PC-3 (cell line): ENCODE measurements around the gene PTS. TPM values are rescaled to one million over a fixed set of nuclear protein-coding genes. Genes with fewer than 3 reads are reported as not detected.
A peak's percentile ranks its signal among the peaks of the same experiment; 100 is the strongest.

Experiments
- ATAC-seq: fragments of 200-7000 bp; cut with Tn5 transposase; 2 replicates; pipeline ENCODE4 v1.9.1; 2020; ENCODE audit warnings: mild to moderate bottlenecking, moderate library complexity
- BruUV-seq: library from RNA; stranded (reverse); fragments of 400-500 nt; replicated peaks from 2 replicates; lab custom pipeline; 2021; lab: Mats Ljungman, UMichigan
- CTCF ChIA-PET: fragments of 300-600 bp; sonication (Branson Sonifier 250); formaldehyde crosslinking; loops from one replicate; lab custom pipeline; 2022; ENCODE audit warnings: antibody characterized with exemption; lab: Charles Lee
- POLR2A ChIA-PET: fragments of 300-600 bp; sonication (Branson Sonifier 250); formaldehyde crosslinking; loops from one replicate; lab custom pipeline; 2022; ENCODE audit warnings: antibody characterized with exemption; ENCODE audit not compliant: unreplicated experiment; lab: Charles Lee
- DNase-seq: peaks from one replicate; pipeline ENCODE4 v3.0.0-alpha.2; 2015
- H2AFZ ChIP-seq: fragments of 300-600 bp; sonication (generic); 2 replicates; pipeline ENCODE4 v1.6.0; 2016; ENCODE audit warnings: antibody characterized with exemption, low read length
- H3F3A ChIP-seq: fragments of 300-600 bp; sonication (generic); one replicate; pipeline ENCODE4 v1.6.0; 2017; ENCODE audit warnings: antibody characterized with exemption, low read length, control low read depth, mild to moderate bottlenecking; ENCODE audit not compliant: unreplicated experiment
- H3K27ac ChIP-seq: fragments of 300-600 bp; sonication (generic); 2 replicates; pipeline ENCODE4 v1.5.1; 2016; ENCODE audit warnings: mild to moderate bottlenecking, low read length
- H3K27me3 ChIP-seq: fragments of 300-600 bp; sonication (generic); 2 replicates; pipeline ENCODE4 v1.6.1; 2016; ENCODE audit warnings: low read length, mixed read lengths
- H3K36me3 ChIP-seq: fragments of 300-600 bp; sonication (generic); 2 replicates; pipeline ENCODE4 v1.6.1; 2016; ENCODE audit warnings: low read depth, mixed run types, low read length, mixed read lengths
- H3K4me1 ChIP-seq: fragments of 300-600 bp; sonication (generic); 2 replicates; pipeline ENCODE4 v1.5.1; 2016; ENCODE audit warnings: low read length; ENCODE audit not compliant: insufficient read depth
- H3K4me2 ChIP-seq: fragments of 300-600 bp; sonication (generic); 2 replicates; pipeline ENCODE4 v1.6.0; 2016; ENCODE audit warnings: low read length
- H3K4me3 ChIP-seq: fragments of 300-600 bp; sonication (generic); 2 replicates; pipeline ENCODE4 v1.5.1; 2016; ENCODE audit warnings: mild to moderate bottlenecking, low read length, mixed read lengths
- H3K79me2 ChIP-seq: fragments of 300-600 bp; sonication (generic); 2 replicates; pipeline ENCODE4 v1.6.1; 2017; ENCODE audit warnings: low read length, mixed read lengths
- H3K9ac ChIP-seq: fragments of 300-600 bp; sonication (generic); 2 replicates; pipeline ENCODE4 v1.6.0; 2016; ENCODE audit warnings: mild to moderate bottlenecking, low read length
- H3K9me2 ChIP-seq: fragments of 300-600 bp; sonication (generic); replicated peaks from 2 replicates; pipeline ENCODE4 v1.6.1; 2016; ENCODE audit warnings: mixed run types, low read length, mixed read lengths
- H3K9me3 ChIP-seq: fragments of 300-600 bp; sonication (generic); 2 replicates; pipeline ENCODE4 v1.6.1; 2016; ENCODE audit warnings: low read length, mixed read lengths
- H4K20me1 ChIP-seq: fragments of 300-600 bp; sonication (generic); 2 replicates; pipeline ENCODE4 v1.6.1; 2016; ENCODE audit warnings: low read length, mixed read lengths
- CTCF ChIP-seq: fragments of 300-600 bp; sonication (generic); conservative IDR thresholded peaks from 2 replicates; pipeline ENCODE4 v1.5.1; 2017; ENCODE audit warnings: antibody characterized with exemption, low read depth, mild to moderate bottlenecking, low read length
- EZH2 ChIP-seq: fragments of 300-600 bp; sonication (generic); IDR thresholded peaks from one replicate; pipeline ENCODE4 v1.6.1; 2017; ENCODE audit warnings: antibody characterized with exemption, mild to moderate bottlenecking, low read length; ENCODE audit not compliant: unreplicated experiment
- EZH2phosphoT487 ChIP-seq: fragments of 300-600 bp; sonication (generic); IDR thresholded peaks from 2 replicates; pipeline ENCODE4 v1.6.1; 2018; ENCODE audit warnings: mild to moderate bottlenecking, antibody characterized with exemption, low read length, borderline replicate concordance
- intact Hi-C: fragments of 100-400 bp; cut with micrococcal nuclease; formaldehyde crosslinking; loops from 2 replicates; pipeline ENCODE4 v1.9.0; 2023
- total RNA-seq: library from RNA; depleted of rRNA; stranded (reverse); fragments of >200 nt; gene quantifications from 2 replicates; pipeline ENCODE4 v1.2.3, GENCODE V29; 2014

The PTS gene
- total RNA-seq, 1 experiment from 2014 or later = 77.4 TPM

GRCh38 chr11:112260490-112260889, 34.3 kb downstream of the PTS start, which contains the start of gene PLET1:
Gene PLET1 (minus strand): TSS chr11:112260860. CDS start chr11:112260589, 271 bp downstream.
- H3F3A ChIP-seq = no peaks in the 10 kb centered on the region
- H3K27me3 ChIP-seq = no peaks in the 10 kb centered on the region
- peak; percentile 83 for DNase-seq
- no peaks in the 10 kb centered on the region for H4K20me1 ChIP-seq
- no peaks in the 10 kb centered on the region for H3K36me3 ChIP-seq
- H3K9me2 ChIP-seq = no peaks in the 10 kb centered on the region
- H3K27ac ChIP-seq = peak within 1 kb of the TSS; percentile 48
- POLR2A ChIA-PET = no interaction called here
- peaks cover 18% of the 10 kb centered on the region for H3K4me1 ChIP-seq
- BruUV-seq = no TSS peak
- H3K4me2 ChIP-seq = peak within 1 kb of the TSS; percentile 27
- H3K4me3 ChIP-seq = no peak within 1 kb of the TSS
- ATAC-seq = peak; percentile 83
- H3K79me2 ChIP-seq = no peaks in the 10 kb centered on the region
- CTCF ChIA-PET = no interaction called here
- no peaks in the 10 kb centered on the region for H3K9me3 ChIP-seq
- peak within 1 kb of the TSS; percentile 23; the same call in 1 of the 2 replicates for H2AFZ ChIP-seq
- H3K9ac ChIP-seq = peak within 1 kb of the TSS; percentile 3; the same call in 1 of the 2 replicates
- intact Hi-C loops = loop anchor here (5.0 kb wide), 1 partner anchor 43 kb away; no protein-coding TSS in a partner anchor
- TF ChIP-seq EZH2 = no peak
- TF ChIP-seq EZH2phosphoT487 = no peak
- no peak for TF ChIP-seq CTCF

DNA sequence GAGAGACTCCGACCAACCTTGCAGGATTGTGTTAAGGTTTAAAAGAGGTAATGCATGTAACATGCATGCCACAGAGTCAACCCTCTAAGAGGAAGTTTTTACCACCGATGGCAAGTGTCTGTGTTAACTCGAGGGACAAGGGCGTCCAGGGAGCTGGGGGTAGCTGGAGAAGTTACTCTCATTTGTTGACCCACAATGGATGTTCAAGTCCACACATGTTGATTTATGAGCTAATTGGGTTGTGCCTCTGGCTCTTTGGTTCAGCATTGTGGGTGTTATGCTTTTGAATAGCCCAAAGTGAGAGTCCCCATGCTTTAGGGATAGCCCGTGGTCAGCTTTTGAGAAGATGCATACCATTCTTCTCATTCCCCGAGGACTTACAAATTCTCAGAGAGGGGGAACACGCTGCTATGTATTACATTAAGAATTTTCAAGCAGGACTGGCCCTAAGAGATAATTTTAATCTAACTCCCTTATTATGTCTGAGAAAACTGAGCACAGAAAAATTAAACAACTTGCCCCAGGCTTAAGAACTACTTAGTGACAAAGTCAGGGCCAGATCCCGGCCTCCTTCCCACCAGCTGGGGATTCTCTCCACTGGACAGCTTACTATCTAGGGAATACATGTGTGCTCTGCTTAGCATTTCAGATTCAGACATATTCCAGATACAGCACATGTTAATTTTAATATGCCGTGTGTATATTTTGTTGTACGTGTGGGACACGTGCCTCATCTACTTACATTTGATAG, 39.6 kb downstream of the PTS start:
- Histone ChIP-seq H3K9ac (no peak overlapping the region), H3K9me3 (no peaks in the 10 kb centered on the region), H3K79me2 (no peaks in the 10 kb centered on the region), H3K27ac (no peak overlapping the region), H2AFZ (no peak overlapping the region), H3F3A (no peaks in the 10 kb centered on the region), H3K4me2 (no peak overlapping the region), H3K27me3 (no peaks in the 10 kb centered on the region), H3K9me2 (no peaks in the 10 kb centered on the region), H3K4me3 (no peak overlapping the region), H3K4me1 (peaks cover 2% of the 10 kb centered on the region), H4K20me1 (no peaks in the 10 kb centered on the region), H3K36me3 (no peaks in the 10 kb centered on the region)
- intact Hi-C loops = no loop called here
- ATAC-seq (no peak), DNase-seq (no peak)
- POLR2A ChIA-PET = no interaction called here
- CTCF ChIA-PET = no interaction called here
- BruUV-seq = no TSS peak
- no peak for TF ChIP-seq EZH2phosphoT487
- no peak for TF ChIP-seq EZH2
- TF ChIP-seq CTCF = no peak

DNA sequence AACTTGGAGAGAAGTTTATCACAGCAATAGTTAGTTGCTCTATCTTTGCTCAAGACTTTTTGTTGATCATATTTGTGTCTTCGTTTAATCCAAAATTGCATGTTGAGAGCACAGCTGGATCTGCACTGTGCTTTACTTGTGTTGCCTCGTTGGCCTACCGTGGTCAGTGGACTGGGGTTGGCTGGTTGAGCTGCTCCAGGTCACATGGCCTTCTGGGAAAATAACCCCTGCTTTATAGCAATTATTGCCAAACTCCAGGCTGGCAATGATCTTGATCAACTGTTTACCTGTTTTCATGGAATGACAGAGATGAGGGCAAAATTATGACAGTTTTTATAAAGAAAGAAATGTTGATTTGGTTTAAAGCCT, 40.2 kb downstream of the PTS start:
- H3K9me2 ChIP-seq = no peaks in the 10 kb centered on the region
- BruUV-seq = no TSS peak
- DNase-seq = no peak
- ATAC-seq = no peak
- H3K4me2 ChIP-seq = no peak overlapping the region
- ChIA-PET POLR2A (no interaction called here), CTCF (no interaction called here)
- H3K9me3 ChIP-seq = no peaks in the 10 kb centered on the region
- H3K36me3 ChIP-seq = no peaks in the 10 kb centered on the region
- H3K9ac ChIP-seq = no peak overlapping the region
- H3K4me3 ChIP-seq = no peak overlapping the region
- H3K27me3 ChIP-seq = no peaks in the 10 kb centered on the region
- H4K20me1 ChIP-seq = no peaks in the 10 kb centered on the region
- intact Hi-C loops = no loop called here
- no peaks in the 10 kb centered on the region for H3F3A ChIP-seq
- H3K4me1 ChIP-seq = no peaks in the 10 kb centered on the region
- TF ChIP-seq CTCF (no peak), EZH2 (no peak), EZH2phosphoT487 (no peak)
- no peaks in the 10 kb centered on the region for H3K79me2 ChIP-seq
- H2AFZ ChIP-seq = no peak overlapping the region
- H3K27ac ChIP-seq = no peak overlapping the region
